ENCODE results near the gene DOCK8. TPM values are rescaled to one million over a fixed set of nuclear protein-coding genes. Genes with fewer than 3 reads are reported as not detected.
"Not testable (repeated sequence)": the region's sequence is repeated elsewhere in the genome, so short reads cannot be mapped to it uniquely, and the experiment has no call there.

Gene DOCK8
- total RNA-seq, 2 experiments from 2014 or later: 100 to 125 TPM

GRCh38 chr9:227860-228259 is 13.2 kb downstream of the DOCK8 start:
- POLR2A ChIA-PET: no interaction called here
- no peaks in the 10 kb centered on the region for H3K27me3 Mint-ChIP-seq
- H3K36me3 Mint-ChIP-seq (ENCODE audit: low read depth): no peaks in the 10 kb centered on the region
- intact Hi-C loops (cut with DNase I, micrococcal nuclease): loop anchor here in 1 of 2 experiments (2.0 kb wide), 1 partner anchor 17 kb away; no protein-coding TSS in a partner anchor
- H3K27ac Mint-ChIP-seq: no peak overlapping the region
- peaks cover 2% of the 10 kb centered on the region for H3K4me1 Mint-ChIP-seq
- H3K9me3 Mint-ChIP-seq (ENCODE audit: low read depth): no peaks in the 10 kb centered on the region
- ATAC-seq: no peak
- DNase-seq: no peak
- CTCF ChIA-PET: interaction anchor here (2.3 kb wide), 1 partner anchor 13 kb away, joined by 7 read pairs; the partner anchor contains the start of gene DOCK8
- no peak overlapping the region for H3K4me3 Mint-ChIP-seq

- peaks cover under 1% of the 10 kb centered on the region for H3K9me3 Mint-ChIP-seq (ENCODE audit: low read depth)
- H3K36me3 Mint-ChIP-seq (ENCODE audit: low read depth): no peaks in the 10 kb centered on the region
- peak; percentile 61 for ATAC-seq
- H3K27ac Mint-ChIP-seq: no peak overlapping the region
- intact Hi-C loops (cut with DNase I, micrococcal nuclease): no loop called here
- ChIA-PET CTCF (interaction anchor here (2.3 kb wide), 1 partner anchor 14 kb away, joined by 7 read pairs; the partner anchor contains the start of gene DOCK8), POLR2A (no interaction called here)
- no peak overlapping the region for H3K4me3 Mint-ChIP-seq
- H3K4me1 Mint-ChIP-seq: peaks cover 2% of the 10 kb centered on the region
- H3K27me3 Mint-ChIP-seq: no peaks in the 10 kb centered on the region
- DNase-seq: no peak
These were observed 14.4 kb downstream of the DOCK8 start for GRCh38 chr9:228929-229695.

- H3K36me3 Mint-ChIP-seq (ENCODE audit: low read depth); H3K9me3 Mint-ChIP-seq (ENCODE audit: low read depth); H3K4me3 Mint-ChIP-seq; H3K27ac Mint-ChIP-seq; H3K27me3 Mint-ChIP-seq; CTCF ChIA-PET; intact Hi-C loops (cut with DNase I, micrococcal nuclease); DNase-seq; POLR2A ChIA-PET; ATAC-seq; H3K4me1 Mint-ChIP-seq: not testable (repeated sequence)
These were observed 17.0 kb downstream of the DOCK8 start for GRCh38 chr9:231625-232024.

- H3K36me3 Mint-ChIP-seq (ENCODE audit: low read depth); ATAC-seq; POLR2A ChIA-PET; H3K27ac Mint-ChIP-seq; CTCF ChIA-PET; intact Hi-C loops (cut with DNase I, micrococcal nuclease); DNase-seq; H3K4me3 Mint-ChIP-seq; H3K27me3 Mint-ChIP-seq: not testable (repeated sequence)
- Mint-ChIP-seq H3K4me1 (peaks cover 15% of the 10 kb centered on the region), H3K9me3 (ENCODE audit: low read depth) (peaks cover 11% of the 10 kb centered on the region)
These were observed 19.0 kb downstream of the DOCK8 start for GRCh38 chr9:233708-234107.

GRCh38 chr9:237141-237857 is 22.6 kb downstream of the DOCK8 start:
- peaks cover 16% of the 10 kb centered on the region for H3K4me1 Mint-ChIP-seq
- ChIA-PET POLR2A (no interaction called here), CTCF (interaction anchor here (1.0 to 1.5 kb wide), 4 partner anchors 18 to 27 kb away, joined by 3 to 4 read pairs (median 3); no protein-coding TSS in a partner anchor)
- H3K4me3 Mint-ChIP-seq: no peak overlapping the region
- peaks cover 11% of the 10 kb centered on the region for H3K9me3 Mint-ChIP-seq (ENCODE audit: low read depth)
- H3K27ac Mint-ChIP-seq: peak overlapping the region; percentile 29
- ATAC-seq (no peak), DNase-seq (no peak)
- intact Hi-C loops (cut with DNase I, micrococcal nuclease): no loop called here
- H3K36me3 Mint-ChIP-seq (ENCODE audit: low read depth): no peaks in the 10 kb centered on the region
- H3K27me3 Mint-ChIP-seq: no peaks in the 10 kb centered on the region

GRCh38 chr9:237858-238345 is 23.2 kb downstream of the DOCK8 start:
- peaks cover 11% of the 10 kb centered on the region for H3K9me3 Mint-ChIP-seq (ENCODE audit: low read depth)
- H3K27me3 Mint-ChIP-seq: no peaks in the 10 kb centered on the region
- H3K4me3 Mint-ChIP-seq: no peak overlapping the region
- DNase-seq: no peak
- ATAC-seq: peak; percentile 47
- intact Hi-C loops (cut with DNase I, micrococcal nuclease): no loop called here
- POLR2A ChIA-PET: no interaction called here
- H3K36me3 Mint-ChIP-seq (ENCODE audit: low read depth): no peaks in the 10 kb centered on the region
- H3K27ac Mint-ChIP-seq: peak overlapping the region; percentile 72
- CTCF ChIA-PET: interaction anchor here (1.0 to 1.2 kb wide), 2 partner anchors 18 to 24 kb away, joined by 3 read pairs; no protein-coding TSS in a partner anchor
- H3K4me1 Mint-ChIP-seq: peaks cover 20% of the 10 kb centered on the region

GRCh38 chr9:242461-243080 is 27.9 kb downstream of the DOCK8 start:
- DNase-seq: no peak
- no peaks in the 10 kb centered on the region for H3K9me3 Mint-ChIP-seq (ENCODE audit: low read depth)
- intact Hi-C loops (cut with DNase I, micrococcal nuclease): no loop called here
- H3K4me1 Mint-ChIP-seq: peaks cover 14% of the 10 kb centered on the region
- peak; percentile 58 for ATAC-seq
- POLR2A ChIA-PET: no interaction called here
- H3K4me3 Mint-ChIP-seq: no peak overlapping the region
- H3K36me3 Mint-ChIP-seq (ENCODE audit: low read depth): no peaks in the 10 kb centered on the region
- no peak overlapping the region for H3K27ac Mint-ChIP-seq
- no peaks in the 10 kb centered on the region for H3K27me3 Mint-ChIP-seq
- CTCF ChIA-PET: interaction anchor here (0.6 to 1.6 kb wide), 3 partner anchors 19 to 28 kb away, joined by 3 to 6 read pairs (median 3); partner anchors contain the start of gene DOCK8

- Mint-ChIP-seq H3K27ac (peak overlapping the region; percentile 32), H3K27me3 (no peaks in the 10 kb centered on the region), H3K4me1 (peaks cover 11% of the 10 kb centered on the region), H3K4me3 (no peak overlapping the region), H3K9me3 (ENCODE audit: low read depth) (no peaks in the 10 kb centered on the region), H3K36me3 (ENCODE audit: low read depth) (no peaks in the 10 kb centered on the region)
- ChIA-PET CTCF (no interaction called here), POLR2A (interaction anchor here (0.7 kb wide), 1 partner anchor 76 kb away, joined by 4 read pairs; no protein-coding TSS in a partner anchor)
- ATAC-seq (peak; percentile 86), DNase-seq (no peak)
- intact Hi-C loops (cut with DNase I, micrococcal nuclease): no loop called here
These were observed 33.8 kb downstream of the DOCK8 start for GRCh38 chr9:248278-248961.

- no peaks in the 10 kb centered on the region for H3K9me3 Mint-ChIP-seq (ENCODE audit: low read depth)
- H3K4me3 Mint-ChIP-seq: no peak overlapping the region
- H3K27me3 Mint-ChIP-seq: no peaks in the 10 kb centered on the region
- H3K27ac Mint-ChIP-seq: peak overlapping the region; percentile 30
- DNase-seq (peak; percentile 8), ATAC-seq (peak; percentile 45)
- intact Hi-C loops (cut with DNase I, micrococcal nuclease): no loop called here
- ChIA-PET CTCF (no interaction called here), POLR2A (interaction anchor here (0.7 kb wide), 1 partner anchor 77 kb away, joined by 4 read pairs; no protein-coding TSS in a partner anchor)
- peaks cover 11% of the 10 kb centered on the region for H3K4me1 Mint-ChIP-seq
- H3K36me3 Mint-ChIP-seq (ENCODE audit: low read depth): no peaks in the 10 kb centered on the region
These were observed 34.4 kb downstream of the DOCK8 start for GRCh38 chr9:249025-249424.

GRCh38 chr9:250039-250438 is 35.4 kb downstream of the DOCK8 start:
- Mint-ChIP-seq H3K36me3 (ENCODE audit: low read depth) (no peaks in the 10 kb centered on the region), H3K4me3 (no peak overlapping the region), H3K4me1 (peaks cover 11% of the 10 kb centered on the region), H3K27ac (no peak overlapping the region), H3K9me3 (ENCODE audit: low read depth) (no peaks in the 10 kb centered on the region), H3K27me3 (no peaks in the 10 kb centered on the region)
- intact Hi-C loops (cut with DNase I, micrococcal nuclease): no loop called here
- POLR2A ChIA-PET: no interaction called here
- CTCF ChIA-PET: no interaction called here
- DNase-seq: no peak
- ATAC-seq: no peak

- H3K27me3 Mint-ChIP-seq: no peaks in the 10 kb centered on the region
- CTCF ChIA-PET: no interaction called here
- H3K9me3 Mint-ChIP-seq (ENCODE audit: low read depth): no peaks in the 10 kb centered on the region
These were observed 36.0 kb downstream of the DOCK8 start for GRCh38 chr9:250625-251024.

More at GRCh38 chr9:250625-251024, 36.0 kb downstream of the DOCK8 start:
- DNase-seq (no peak), ATAC-seq (no peak)
- peaks cover 11% of the 10 kb centered on the region for H3K4me1 Mint-ChIP-seq
- intact Hi-C loops (cut with DNase I, micrococcal nuclease): no loop called here
- no peak overlapping the region for H3K4me3 Mint-ChIP-seq
- H3K36me3 Mint-ChIP-seq (ENCODE audit: low read depth): no peaks in the 10 kb centered on the region
- H3K27ac Mint-ChIP-seq: no peak overlapping the region
- POLR2A ChIA-PET: no interaction called here

Data from activated CD4-positive, alpha-beta T cell treated with anti-CD3 and anti-CD28 coated beads for 36 hours (primary cell).